ENCODE data around the gene PDXDC1. TPM values are rescaled to one million over a fixed set of nuclear protein-coding genes. Genes with fewer than 3 reads are reported as not detected.
"Not testable (repeated sequence)": the region's sequence is repeated elsewhere in the genome, so short reads cannot be mapped to it uniquely, and the experiment has no call there.

PDXDC1 gene
- total RNA-seq, 4 donors from 2014 or later, result 131 to 247 (median 201) TPM

DNA sequence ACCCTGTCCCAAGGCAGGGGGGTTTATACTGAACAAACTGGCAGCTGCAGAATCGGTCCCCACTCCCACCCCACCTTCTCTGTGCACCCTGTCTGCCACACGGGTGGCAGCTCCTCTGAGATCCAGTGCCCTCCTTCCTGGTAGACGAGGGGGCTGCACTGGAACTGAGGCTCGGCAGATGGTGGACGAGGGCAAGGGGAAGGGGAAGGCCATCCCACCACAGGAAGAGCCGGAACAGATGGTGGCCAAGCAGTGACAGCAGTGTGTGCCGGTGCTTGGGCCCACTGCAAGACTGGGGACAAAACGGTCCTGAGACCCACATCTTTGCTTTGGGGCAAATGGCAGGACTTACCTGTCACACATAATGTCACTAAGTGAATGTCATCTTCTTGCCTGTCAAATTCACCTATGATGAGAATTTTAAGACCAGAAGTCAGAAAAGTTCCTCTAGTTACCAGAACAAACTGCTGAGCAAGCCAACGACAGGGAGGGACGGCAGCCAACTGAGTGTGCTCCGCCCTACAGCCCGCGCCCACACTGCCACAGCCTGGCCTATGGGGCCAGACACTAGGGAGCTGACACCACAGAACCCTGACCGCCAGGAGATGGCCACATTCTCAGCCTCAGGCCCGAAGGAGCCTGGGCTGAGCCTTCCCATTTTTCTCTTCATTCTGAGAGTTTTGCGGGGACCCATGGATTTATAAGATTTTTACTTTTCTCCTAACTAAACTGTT, 66.6 kb downstream of the PDXDC1 start:
- TF ChIP-seq POLR2A (IDR thresholded peaks at IDR 0.05), result no peak
- TF ChIP-seq, protein P1, sequence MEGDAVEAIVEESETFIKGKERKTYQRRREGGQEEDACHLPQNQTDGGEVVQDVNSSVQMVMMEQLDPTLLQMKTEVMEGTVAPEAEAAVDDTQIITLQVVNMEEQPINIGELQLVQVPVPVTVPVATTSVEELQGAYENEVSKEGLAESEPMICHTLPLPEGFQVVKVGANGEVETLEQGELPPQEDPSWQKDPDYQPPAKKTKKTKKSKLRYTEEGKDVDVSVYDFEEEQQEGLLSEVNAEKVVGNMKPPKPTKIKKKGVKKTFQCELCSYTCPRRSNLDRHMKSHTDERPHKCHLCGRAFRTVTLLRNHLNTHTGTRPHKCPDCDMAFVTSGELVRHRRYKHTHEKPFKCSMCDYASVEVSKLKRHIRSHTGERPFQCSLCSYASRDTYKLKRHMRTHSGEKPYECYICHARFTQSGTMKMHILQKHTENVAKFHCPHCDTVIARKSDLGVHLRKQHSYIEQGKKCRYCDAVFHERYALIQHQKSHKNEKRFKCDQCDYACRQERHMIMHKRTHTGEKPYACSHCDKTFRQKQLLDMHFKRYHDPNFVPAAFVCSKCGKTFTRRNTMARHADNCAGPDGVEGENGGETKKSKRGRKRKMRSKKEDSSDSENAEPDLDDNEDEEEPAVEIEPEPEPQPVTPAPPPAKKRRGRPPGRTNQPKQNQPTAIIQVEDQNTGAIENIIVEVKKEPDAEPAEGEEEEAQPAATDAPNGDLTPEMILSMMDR (IDR thresholded peaks at IDR 0.05), result peak in 2 of 6 experiments; percentile 9 to 16
- Histone ChIP-seq H3K36me3 (peaks cover 0 to 69% (median 0%) of the 10 kb centered on the region in 3 donors), H3K27ac (peak overlapping the region in 1 of 4 donors; percentile 17), H3K27me3 (no peaks in the 10 kb centered on the region), H3K4me1 (no peaks in the 10 kb centered on the region), H3K4me3 (no peak overlapping the region), H3K9me3 (no peaks in the 10 kb centered on the region)
- DNase-seq, result peak in 2 of 3 donors; percentile 72 to 77

DNA sequence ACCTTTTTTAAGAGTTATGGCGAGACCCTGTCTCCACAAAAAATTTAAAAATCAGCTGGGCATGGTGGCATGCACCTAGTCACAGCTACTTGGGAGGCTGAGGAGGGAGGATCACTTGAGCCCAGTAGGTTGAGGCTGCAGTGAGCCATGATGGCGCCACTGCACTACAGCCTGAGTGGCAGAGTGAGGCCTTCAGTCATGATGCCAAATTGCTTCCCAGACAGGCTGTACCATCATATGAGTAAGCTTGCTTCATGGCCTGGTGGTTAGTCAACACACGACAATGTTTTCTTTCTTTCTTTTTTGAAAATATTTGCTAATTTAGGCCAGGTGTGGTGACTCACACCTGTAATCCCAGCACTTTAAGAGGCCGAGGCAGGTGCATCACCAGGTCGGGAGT, 68.5 kb downstream of the PDXDC1 start:
- peaks cover 0 to 51% (median 0%) of the 10 kb centered on the region in 3 donors for H3K36me3 ChIP-seq
- DNase-seq, result no peak

DNA sequence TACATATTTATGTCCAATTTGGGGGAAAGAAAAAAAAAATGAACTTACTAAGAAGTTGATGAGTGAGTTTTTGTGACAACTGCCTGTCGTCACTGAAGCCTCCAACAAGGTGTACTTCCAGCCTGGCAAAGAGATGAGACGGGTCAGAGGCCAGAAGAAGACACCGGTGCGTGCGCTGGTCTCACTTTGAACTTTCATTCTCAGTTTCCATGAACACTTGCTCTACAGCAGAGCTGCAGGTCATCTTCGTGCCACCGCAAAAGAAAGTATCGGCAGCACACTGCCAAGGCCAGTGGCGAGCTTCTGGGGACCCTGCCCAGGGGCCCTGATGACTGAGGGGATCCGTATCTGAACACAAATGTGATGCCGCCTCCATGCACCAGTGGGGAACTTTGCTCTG, 69.5 kb downstream of the PDXDC1 start:
- no peak for DNase-seq
- no peak for TF ChIP-seq POLR2A (IDR thresholded peaks at IDR 0.05)
- TF ChIP-seq, protein P1 (IDR thresholded peaks at IDR 0.05), result no peak
- Histone ChIP-seq H3K27me3 (no peaks in the 10 kb centered on the region), H3K4me3 (no peak overlapping the region), H3K27ac (no peak overlapping the region), H3K9me3 (no peaks in the 10 kb centered on the region), H3K4me1 (no peaks in the 10 kb centered on the region), H3K36me3 (peaks cover 0 to 41% (median 0%) of the 10 kb centered on the region in 3 donors)

More for the DNA sequence above, 68.5 kb downstream of the PDXDC1 start:
- Histone ChIP-seq H3K4me1 (no peaks in the 10 kb centered on the region), H3K27me3 (no peaks in the 10 kb centered on the region), H3K9me3 (no peaks in the 10 kb centered on the region), H3K27ac (no peak overlapping the region), H3K4me3 (no peak overlapping the region)
- TF ChIP-seq, protein P1 (IDR thresholded peaks at IDR 0.05), result no peak
- no peak for TF ChIP-seq POLR2A (IDR thresholded peaks at IDR 0.05)

DNA sequence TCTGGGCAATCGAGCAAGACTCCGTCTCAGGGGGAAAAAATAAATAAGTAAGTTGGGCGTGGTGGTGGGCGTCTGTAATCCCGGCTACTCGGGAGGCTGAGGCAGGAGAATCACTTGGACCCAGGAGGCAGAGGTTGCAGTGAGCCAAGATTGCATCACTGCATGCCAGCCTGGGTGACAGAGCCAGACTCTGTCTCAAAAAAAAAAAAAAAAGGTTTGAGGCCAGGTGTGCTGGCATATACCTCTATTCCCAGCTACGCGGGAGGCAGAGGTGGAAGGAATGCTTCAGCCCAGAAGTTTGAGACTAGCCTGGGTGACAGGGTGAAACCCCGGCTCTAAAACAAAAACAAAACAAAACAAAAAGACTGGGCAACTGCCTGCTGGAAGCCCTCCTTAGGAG, 70.4 kb downstream of the PDXDC1 start:
- H3K36me3 ChIP-seq, result peaks cover 0 to 31% (median 0%) of the 10 kb centered on the region in 3 donors
- not testable (repeated sequence) for H3K27me3 ChIP-seq, H3K4me3 ChIP-seq, H3K9me3 ChIP-seq, DNase-seq, H3K4me1 ChIP-seq, H3K27ac ChIP-seq

DNA sequence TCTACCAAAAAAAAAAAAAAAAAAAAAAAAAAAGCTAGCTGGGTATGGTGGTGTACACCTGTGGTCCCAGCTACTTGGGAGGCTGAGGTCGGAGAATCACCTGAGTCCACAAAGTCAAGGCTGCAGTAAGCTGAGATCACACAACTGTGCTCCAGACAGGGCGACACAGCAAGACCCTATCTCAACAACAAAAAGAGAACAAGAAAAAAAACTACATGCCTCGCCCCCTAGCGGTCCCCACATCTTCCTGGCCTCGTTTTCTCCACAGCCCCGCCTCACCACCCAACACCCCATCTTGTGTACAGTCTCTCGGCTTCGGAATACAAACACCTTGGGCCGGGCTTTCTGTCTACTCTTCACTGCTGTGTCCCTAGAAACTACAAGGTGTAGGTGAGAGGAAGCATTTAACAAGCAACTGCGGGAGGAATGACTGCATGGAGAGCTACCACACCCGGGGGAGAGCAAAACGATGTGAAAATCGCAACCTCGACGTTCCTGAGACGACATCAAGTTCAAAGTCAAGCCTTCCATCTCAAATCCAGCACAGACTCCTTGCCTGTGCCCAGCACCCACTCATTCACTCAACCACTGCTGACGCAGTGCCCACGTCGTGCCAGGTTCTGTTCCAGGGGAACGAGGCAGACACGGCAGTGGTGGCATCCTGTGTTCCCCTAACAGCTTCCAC, 72.0 kb downstream of the PDXDC1 start:
- H3K27ac ChIP-seq, result no peak overlapping the region

More for the DNA sequence above, 72.0 kb downstream of the PDXDC1 start:
- Histone ChIP-seq H3K9me3 (no peaks in the 10 kb centered on the region), H3K36me3 (peaks cover 0 to 20% (median 0%) of the 10 kb centered on the region in 3 donors), H3K4me1 (no peaks in the 10 kb centered on the region), H3K4me3 (no peak overlapping the region), H3K27me3 (no peaks in the 10 kb centered on the region)
- no peak for TF ChIP-seq POLR2A (IDR thresholded peaks at IDR 0.05)
- TF ChIP-seq, protein P1 (IDR thresholded peaks at IDR 0.05), result no peak
- DNase-seq, result no peak
